ENCODE results near the gene TBC1D22A.

GRCh38 chr22:46946383-46946962, 184.0 kb downstream of the TBC1D22A start:
- TF ChIP-seq TCF4 (CRISPR knock-in tag; IDR thresholded peaks at IDR 0.05; ENCODE audit: borderline replicate concordance) (no peak), ISL1 (CRISPR knock-in tag; IDR thresholded peaks at IDR 0.05) (no peak), ZFP30 (CRISPR knock-in tag; IDR thresholded peaks at IDR 0.05) (no peak), ZNF70 (CRISPR knock-in tag; IDR thresholded peaks at IDR 0.05) (no peak), ARNTL (CRISPR knock-in tag; IDR thresholded peaks at IDR 0.05; ENCODE audit: borderline replicate concordance, low read depth) (no peak), PATZ1 (CRISPR knock-in tag; IDR thresholded peaks at IDR 0.05; ENCODE audit: borderline replicate concordance) (no peak), SNAI2 (CRISPR knock-in tag; IDR thresholded peaks at IDR 0.05) (no peak)
- TF ChIP-seq, protein P1, sequence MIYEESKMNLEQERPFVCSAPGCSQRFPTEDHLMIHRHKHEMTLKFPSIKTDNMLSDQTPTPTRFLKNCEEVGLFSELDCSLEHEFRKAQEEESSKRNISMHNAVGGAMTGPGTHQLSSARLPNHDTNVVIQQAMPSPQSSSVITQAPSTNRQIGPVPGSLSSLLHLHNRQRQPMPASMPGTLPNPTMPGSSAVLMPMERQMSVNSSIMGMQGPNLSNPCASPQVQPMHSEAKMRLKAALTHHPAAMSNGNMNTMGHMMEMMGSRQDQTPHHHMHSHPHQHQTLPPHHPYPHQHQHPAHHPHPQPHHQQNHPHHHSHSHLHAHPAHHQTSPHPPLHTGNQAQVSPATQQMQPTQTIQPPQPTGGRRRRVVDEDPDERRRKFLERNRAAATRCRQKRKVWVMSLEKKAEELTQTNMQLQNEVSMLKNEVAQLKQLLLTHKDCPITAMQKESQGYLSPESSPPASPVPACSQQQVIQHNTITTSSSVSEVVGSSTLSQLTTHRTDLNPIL (CRISPR knock-in tag; IDR thresholded peaks at IDR 0.05; ENCODE audit: low read depth) = no peak
- TF ChIP-seq, protein P2, sequence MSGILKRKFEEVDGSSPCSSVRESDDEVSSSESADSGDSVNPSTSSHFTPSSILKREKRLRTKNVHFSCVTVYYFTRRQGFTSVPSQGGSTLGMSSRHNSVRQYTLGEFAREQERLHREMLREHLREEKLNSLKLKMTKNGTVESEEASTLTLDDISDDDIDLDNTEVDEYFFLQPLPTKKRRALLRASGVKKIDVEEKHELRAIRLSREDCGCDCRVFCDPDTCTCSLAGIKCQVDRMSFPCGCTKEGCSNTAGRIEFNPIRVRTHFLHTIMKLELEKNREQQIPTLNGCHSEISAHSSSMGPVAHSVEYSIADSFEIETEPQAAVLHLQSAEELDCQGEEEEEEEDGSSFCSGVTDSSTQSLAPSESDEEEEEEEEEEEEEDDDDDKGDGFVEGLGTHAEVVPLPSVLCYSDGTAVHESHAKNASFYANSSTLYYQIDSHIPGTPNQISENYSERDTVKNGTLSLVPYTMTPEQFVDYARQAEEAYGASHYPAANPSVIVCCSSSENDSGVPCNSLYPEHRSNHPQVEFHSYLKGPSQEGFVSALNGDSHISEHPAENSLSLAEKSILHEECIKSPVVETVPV (CRISPR knock-in tag; IDR thresholded peaks at IDR 0.05) = no peak
